NCI-H2196 treated with DMSO at 0.1 percent for 48 hours (cell line): ENCODE data around the gene HRAS.

Experiments
- DNase-seq: peaks from one replicate; lab custom pipeline; 2025; ENCODE audit not compliant: unreplicated experiment; lab: John Stamatoyannopoulos, UW

Gene HRAS

DNA sequence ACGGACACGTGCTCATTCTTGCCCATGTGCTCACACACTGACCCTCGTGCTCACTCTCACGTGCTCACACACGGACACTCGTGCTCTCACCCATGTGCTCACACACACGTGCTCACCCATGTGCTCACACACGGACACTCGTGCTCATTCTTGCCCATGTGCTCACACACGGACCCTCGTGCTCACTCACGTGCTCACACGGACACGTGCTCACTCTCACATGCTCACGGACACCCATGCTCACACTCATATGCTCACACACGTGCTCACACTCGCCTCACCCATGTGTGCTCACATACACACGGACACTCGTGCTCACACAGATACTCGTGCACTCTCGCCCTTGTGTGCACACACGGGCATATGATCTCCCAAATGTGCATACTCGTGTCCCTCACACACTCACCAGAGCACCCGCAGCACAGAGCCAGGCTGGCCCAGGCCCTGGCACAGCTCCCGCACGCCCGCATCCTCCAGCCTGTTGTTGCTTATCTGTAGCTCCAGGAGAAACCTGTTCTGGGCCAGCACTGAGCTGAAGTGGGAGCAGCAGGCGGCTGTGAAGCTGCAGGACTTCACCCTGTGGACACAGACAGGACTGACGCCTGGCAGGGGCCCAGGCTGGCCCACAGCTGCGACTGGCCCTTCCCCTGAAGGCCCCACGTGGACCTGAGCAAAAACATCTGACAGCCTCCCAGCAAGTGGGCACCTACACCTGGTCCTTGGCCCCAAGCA is 37.6 kb downstream of the HRAS start:
- no peak for DNase-seq

DNA sequence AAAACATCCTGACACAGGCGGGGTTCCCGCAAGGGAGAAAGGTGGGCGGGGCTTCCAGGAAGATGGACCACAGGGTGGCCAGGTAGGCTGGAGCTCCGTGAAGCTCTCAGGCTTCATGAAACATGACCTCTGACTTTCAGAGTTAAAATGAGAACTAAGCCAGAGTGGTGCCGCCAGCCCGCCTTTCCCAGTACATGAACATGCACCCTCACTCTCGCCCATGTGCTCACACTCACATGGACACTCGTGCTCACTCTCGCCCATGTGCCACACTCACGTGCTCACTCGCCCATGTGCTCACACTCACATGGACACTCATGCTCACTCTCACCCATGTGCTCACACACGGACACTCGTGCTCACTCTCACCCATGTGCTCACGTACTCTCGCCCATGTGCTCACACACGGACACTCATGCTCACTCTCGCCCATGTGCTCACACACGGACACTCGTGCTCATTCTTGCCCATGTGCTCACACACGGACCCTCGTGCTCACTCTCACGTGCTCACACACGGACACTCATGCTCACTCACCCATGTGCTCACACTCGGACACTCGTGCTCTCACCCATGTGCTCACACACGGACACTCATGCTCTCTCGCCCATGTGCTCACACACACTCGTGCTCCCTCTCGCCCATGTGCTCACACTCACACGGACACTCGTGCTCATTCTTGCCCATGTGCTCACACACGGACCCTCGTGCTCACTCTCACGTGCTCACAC is 38.4 kb downstream of the HRAS start:
- no peak for DNase-seq

DNA sequence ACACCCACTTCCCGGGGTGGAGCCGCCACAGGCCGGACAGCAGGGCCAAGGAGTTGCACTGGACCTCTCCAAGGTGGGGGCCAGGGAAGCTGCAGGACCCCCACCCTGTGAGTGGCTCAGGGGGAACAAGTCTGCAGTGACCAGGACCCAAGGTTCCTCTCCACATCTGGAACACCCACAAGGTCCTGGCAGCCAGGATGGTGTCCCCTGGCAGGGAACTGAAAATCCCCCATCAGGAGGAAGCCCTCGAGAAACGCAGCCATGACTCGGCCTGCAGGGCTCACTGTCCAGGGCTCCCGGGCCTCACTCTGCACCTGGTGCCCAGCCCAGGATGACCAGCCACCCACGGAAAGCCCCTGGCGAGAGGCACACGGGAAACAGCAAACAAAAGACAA is 39.8 kb downstream of the HRAS start:
- DNase-seq = no peak

DNA sequence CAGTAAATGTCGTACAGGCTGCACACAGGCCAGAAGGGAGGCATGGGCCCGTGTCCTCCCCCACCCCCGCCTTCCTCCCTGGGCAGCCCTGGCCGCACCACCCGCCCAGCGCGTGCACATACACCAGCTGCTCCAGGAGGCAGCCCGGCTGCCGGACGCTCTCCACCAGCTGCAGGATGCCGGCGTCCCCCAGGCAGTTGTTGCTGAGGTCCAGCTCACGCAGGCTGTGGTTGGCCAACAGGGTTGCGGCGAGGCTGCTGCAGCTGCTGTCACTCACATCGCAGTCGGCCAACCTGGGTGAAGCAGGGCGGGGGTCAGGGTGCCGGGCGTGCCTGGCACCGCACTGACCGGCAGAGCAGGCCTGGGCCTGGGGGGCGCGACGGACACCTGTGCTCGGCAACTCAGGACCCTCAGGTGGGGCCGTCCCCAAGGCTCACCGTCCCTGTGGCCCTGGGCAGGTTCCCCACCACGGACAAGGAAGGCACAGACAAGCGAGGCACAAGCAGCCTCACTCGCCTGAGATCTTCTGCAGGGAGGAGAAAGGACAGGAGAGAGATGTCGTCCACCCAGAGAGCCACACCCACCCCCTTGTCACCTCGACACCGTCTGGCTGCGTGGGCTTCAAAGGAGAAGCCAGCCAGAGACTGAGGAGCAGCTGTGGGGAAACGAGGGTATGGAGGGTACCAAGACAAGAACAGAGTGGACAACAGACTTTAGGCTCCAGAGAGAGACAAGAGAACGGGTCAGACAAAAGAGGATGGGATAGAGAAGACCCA is 40.4 kb downstream of the HRAS start:
- DNase-seq = no peak

DNA sequence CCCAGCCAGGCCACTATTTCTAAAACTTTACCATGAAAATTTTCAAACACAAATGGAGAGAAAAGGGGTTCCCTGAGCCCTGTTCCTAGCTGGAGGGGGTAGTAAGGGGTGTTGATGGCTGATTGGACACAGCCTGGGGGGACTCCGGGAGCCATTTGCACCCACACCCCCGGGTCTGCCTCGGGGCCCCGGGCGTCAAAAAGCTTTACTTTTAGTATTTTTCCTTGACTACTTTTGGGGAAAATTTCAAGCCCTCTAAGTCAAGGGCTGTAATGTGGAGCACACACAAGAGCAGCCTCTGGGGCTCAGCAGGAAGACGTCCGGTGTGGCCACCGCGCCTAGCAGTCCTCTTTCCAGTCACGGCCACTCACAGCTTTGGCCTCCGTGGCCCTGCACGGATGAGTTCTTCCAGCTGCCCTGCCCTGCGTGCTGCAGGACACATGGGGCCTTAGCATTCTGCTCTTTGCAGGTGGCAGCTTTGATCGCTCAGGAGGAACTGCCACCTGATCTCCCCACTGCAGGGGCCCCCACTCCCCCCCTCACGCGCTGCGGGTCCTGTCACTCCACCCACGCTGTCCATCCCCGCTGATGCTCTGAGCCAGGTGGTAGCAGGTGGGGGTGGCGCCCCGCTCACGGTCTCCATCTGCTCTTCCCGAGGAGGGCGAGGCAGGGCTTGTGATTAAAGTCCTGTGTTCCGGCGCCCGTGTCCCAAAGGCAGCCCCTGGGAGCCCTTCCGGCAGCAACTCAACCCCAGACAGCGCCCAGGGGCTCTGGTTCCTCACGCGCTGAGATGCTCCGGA is 42.7 kb downstream of the HRAS start:
- DNase-seq = no peak

DNA sequence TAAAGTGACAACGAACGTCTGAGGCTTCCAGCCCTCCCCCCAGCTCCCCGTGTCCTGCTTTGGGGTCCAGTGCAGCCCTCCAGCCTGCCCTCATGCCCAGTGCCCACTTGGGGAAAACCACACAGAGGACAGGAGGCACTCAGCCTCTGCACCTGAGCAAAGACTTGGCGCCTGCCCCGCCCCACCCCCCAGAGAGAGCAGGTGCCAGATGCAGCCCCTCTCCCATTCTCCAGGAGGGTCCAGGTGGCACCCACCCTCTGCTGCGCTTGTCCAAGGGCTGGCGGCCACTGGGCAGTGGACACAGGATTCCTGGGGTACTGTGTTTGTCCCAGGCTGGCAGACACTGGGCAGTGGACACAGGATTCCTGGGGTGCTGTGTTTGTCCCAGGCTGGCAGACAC is 44.0 kb downstream of the HRAS start:
- no peak for DNase-seq

DNA sequence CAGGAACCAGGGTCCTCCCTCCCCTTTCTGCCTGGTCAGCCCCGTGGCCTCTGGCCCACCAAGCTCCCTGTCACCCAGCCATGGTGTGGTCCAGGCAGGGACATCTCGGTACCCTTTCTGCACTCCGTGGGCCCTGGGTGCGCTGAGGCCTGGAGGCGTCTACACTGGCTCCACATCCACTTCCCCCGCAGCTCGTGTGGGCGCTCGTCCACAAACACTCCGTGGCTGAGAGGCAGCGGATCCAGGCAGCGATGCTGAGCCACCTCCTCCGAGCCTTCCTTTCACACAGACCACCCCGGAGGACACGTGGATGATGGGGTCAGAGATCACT is 44.5 kb downstream of the HRAS start:
- DNase-seq = no peak

DNA sequence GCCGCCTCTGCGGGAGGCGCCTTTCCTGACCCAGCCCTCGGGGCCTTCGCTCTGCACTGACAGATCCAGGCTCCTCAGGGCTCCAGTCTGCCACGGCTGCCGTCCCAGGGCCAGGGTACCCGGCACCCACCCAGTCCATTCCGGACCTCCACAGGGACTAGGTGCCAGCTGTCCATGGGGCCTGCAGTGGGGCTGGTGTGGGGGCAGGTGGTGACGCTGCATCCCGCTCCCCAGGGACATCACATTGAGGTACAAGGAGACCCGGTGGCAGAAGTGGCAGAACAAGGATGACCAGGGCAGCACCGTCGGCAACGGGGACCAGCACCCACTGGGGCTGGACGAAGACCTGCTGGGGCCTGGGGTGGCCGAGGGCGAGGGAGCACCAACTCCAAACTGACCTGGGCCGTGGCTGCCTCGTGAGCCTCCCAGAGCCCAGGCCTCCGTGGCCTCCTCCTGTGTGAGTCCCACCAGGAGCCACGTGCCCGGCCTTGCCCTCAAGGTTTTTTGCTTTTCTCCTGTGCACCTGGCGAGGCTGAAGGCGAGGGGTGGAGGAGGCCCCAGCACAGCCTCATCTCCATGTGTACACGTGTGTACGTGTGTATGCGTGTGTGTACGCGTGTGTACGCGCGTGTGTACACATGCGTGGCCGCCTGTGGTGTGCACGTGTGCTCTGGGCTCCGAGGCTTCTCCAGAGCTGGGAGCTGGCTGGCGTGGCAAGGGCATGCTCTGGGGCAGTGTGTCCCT is 45.0 kb downstream of the HRAS start:
- DNase-seq = no peak

DNA sequence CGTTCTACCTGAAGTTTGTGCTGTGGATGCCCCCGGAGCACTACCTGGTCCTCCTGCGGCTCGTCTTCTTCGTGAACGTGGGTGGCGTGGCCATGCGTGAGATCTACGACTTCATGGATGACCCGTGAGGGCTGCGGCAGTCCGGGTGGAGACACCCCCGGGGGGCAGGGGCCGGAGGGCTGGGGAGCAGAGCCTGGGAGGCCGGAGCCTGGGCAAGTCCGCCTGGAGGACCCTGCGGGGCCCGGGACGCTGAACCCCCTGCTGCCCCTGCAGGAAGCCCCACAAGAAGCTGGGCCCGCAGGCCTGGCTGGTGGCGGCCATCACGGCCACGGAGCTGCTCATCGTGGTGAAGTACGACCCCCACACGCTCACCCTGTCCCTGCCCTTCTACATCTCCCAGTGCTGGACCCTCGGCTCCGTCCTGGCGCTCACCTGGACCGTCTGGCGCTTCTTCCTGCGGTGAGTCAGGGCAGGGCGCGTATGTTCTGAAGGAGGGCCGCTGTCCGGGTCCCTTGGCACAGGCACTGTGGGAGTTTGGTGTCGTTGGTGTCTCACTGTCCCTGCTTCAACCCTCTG is 45.7 kb downstream of the HRAS start:
- DNase-seq = no peak

DNA sequence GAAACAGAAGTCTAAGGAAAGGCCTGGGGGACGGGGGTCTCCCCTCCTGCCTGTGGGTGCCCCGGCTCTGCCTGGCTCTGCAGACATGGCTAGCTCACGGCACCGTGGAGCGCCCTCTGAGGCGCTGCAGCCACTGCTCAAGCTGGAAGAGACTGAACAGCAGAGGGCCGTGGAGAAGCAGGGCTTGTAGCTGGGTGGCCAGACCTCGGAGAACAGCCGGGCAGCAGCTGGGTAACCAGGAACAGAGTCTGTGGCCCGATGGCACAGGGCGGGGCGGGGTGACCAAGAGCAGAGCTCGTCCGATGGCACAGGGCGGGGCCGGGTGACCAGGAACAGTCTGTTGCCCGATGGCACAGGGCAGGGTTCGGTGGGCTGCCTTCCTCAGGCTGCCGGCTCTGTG is 46.4 kb downstream of the HRAS start:
- DNase-seq = no peak

DNA sequence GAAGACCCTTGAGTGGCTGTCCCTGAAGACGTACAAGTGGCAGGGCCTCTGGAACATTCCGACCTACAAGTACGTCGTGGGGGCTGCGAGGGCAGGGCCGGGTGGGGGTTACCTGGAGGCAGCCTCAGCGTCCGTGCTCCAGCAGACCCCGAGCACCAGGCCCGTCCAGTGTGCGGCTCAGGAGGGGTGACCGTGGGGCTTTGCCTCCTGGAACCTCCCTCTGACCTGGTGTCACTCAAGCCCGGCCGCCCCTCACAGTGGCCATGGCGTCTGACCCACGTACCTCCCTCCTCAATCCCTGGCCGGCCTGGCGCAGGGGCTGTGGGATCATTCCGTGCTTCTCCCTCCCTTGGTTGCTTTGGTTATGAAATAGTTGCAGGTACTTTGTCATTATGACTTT is 46.8 kb downstream of the HRAS start:
- no peak for DNase-seq

DNA sequence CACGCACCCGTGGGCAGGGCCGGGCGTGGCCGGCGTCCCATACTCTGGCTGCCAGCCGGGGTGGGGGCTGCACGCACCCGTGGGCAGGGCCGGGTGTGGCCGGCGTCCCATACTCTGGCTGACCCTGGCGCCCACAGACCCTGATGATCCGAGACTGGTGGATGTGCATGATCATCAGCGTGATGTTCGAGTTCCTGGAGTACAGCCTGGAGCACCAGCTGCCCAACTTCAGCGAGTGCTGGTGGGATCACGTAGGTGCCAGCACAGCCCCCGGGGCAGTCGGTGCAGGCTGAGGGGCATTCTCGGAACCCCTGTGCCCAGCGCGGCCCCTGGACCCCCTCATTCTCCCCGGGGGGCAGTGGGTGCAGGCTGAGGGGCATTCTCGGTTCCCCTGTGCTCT is 47.3 kb downstream of the HRAS start:
- DNase-seq = no peak

DNA sequence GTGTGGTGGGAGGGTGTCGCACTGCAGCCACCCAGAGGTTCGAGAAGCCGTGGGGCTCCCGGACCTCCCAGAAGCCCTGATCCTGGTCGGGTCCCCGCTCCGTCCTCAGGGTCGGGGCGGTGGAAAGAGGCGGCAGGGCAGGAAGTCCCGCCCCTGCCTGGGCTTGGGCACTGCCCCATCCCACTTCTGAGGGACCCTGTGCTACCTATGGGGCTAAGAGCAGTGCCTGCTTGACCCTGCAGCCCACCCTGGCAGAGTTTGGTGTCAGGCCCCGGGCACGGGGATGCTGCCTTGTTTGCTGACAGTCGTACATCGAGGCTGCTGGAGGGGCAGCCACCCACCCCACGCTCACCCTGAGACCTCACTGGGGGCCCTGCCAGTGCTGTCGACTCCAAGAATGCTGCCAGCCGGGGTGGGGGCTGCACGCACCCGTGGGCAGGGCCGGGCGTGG is 47.8 kb downstream of the HRAS start:
- no peak for DNase-seq

DNA sequence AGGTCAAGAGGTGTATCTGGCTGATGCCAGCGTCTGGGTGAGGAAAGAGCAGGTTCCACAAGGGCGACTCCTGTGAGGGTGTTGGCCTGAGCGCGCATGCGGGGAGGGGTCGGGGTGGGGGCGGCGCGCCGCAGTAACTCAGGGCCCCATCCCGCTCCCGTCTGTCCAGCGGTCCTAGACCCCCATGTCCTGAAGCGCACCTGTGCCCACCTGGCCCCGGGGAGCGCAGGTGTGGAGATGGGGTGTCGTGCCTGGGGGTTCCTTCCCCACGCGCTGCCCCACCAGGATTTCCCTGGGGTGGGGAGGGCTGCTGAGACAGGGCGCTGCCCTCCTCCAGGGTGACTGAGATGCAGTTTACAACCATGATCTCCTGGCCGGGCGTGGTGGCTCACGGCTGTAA is 49.2 kb downstream of the HRAS start:
- no peak for DNase-seq

DNA sequence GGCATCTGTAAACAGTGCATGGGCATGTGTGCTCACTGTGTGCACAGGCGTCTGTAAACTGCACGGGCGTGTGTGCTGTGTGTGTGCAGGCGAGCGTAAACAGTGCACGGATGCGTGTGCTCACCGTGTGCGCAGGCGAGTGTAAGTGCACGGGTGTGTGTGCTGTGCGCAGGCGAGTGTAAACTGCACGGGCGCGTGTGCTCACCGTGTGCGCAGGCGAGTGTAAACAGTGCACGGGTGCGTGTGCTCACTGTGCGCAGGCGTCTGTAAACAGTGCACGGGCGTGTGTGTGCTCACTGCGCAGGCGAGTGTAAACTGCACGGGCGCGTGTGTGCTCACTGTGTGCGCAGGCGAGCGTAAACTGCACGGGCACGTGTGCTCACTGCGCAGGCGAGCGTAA is 50.8 kb downstream of the HRAS start:
- no peak for DNase-seq
